ENCODE measurements around the gene CENPF. TPM values are rescaled to one million over a fixed set of nuclear protein-coding genes. Genes with fewer than 3 reads are reported as not detected.
A peak's percentile ranks its signal among the peaks of the same experiment; 100 is the strongest.
"Not testable (repeated sequence)": the region's sequence is repeated elsewhere in the genome, so short reads cannot be mapped to it uniquely, and the experiment has no call there.

Gene CENPF
- total RNA-seq, 2 experiments from 2014 or later: 102 to 107 TPM

- intact Hi-C loops (cut with DNase I, micrococcal nuclease): loop anchor here (5.0 to 10.0 kb wide), 2 partner anchors 322 to 374 kb away; no protein-coding TSS in a partner anchor
- H3K4me1 Mint-ChIP-seq: peaks cover 6% of the 10 kb centered on the region
- no peak overlapping the region for H3K27ac Mint-ChIP-seq
- peaks cover 7% of the 10 kb centered on the region for H3K27me3 Mint-ChIP-seq
- POLR2A ChIA-PET: no interaction called here
- H3K36me3 Mint-ChIP-seq (ENCODE audit: low read depth): no peaks in the 10 kb centered on the region
- DNase-seq: no peak
- no peaks in the 10 kb centered on the region for H3K9me3 Mint-ChIP-seq (ENCODE audit: low read depth)
- H3K4me3 Mint-ChIP-seq: no peak overlapping the region
- CTCF ChIA-PET: interaction anchor here (0.9 to 8.2 kb wide), 6 partner anchors 9 to 326 kb away, joined by 3 to 35 read pairs (median 6); no protein-coding TSS in a partner anchor
- no peak for ATAC-seq
These were observed 16.4 kb upstream of the CENPF start for GRCh38 chr1:214586621-214587020.

GRCh38 chr1:214587165-214587564 is 15.8 kb upstream of the CENPF start:
- intact Hi-C loops (cut with DNase I, micrococcal nuclease): loop anchor here (5.0 to 10.0 kb wide), 2 partner anchors 322 to 375 kb away; no protein-coding TSS in a partner anchor

DNA sequence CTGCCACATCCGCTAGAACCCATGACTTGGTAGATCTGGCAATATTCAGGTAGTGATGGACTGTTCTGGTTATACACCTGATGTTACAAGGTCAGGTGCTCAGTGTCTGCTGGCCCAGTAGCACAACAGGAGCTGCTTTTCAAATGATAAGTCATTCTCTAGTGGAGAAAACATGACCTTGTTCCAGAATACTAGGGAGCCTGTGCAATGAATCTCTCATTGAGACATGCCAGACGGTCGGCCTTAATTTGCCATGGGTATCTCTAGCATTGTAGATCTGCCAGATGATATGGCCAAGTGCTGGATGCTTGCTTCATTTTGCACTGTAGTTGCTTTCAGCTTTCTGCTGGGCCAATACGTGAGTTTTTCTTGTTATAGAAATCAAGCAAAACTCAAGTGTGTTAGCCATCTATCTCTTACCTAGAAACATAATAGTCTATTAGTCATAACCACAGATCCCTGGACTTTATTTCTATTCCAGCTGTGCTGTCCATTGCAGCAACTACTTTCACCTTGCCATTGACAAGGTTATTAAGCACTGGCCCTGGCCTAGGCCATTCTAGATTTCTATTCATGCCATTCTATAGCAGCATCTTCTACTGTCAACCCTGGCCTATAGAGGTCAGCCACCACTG is 13.9 kb upstream of the CENPF start:
- CTCF ChIA-PET: no interaction called here
- Mint-ChIP-seq H3K4me1 (peaks cover 3% of the 10 kb centered on the region), H3K27ac (no peak overlapping the region), H3K9me3 (ENCODE audit: low read depth) (no peaks in the 10 kb centered on the region), H3K36me3 (ENCODE audit: low read depth) (no peaks in the 10 kb centered on the region), H3K4me3 (no peak overlapping the region), H3K27me3 (peaks cover 4% of the 10 kb centered on the region)
- ATAC-seq (no peak), DNase-seq (no peak)
- intact Hi-C loops (cut with DNase I, micrococcal nuclease): loop anchor here (5.0 to 10.0 kb wide), 2 partner anchors 324 to 377 kb away; no protein-coding TSS in a partner anchor
- POLR2A ChIA-PET: no interaction called here

More at GRCh38 chr1:214587165-214587564, 15.8 kb upstream of the CENPF start:
- ChIA-PET POLR2A (no interaction called here), CTCF (interaction anchor here (1.1 to 8.2 kb wide), 5 partner anchors 9 to 326 kb away, joined by 3 to 35 read pairs (median 6); no protein-coding TSS in a partner anchor)
- Mint-ChIP-seq H3K27ac (no peak overlapping the region), H3K4me3 (no peak overlapping the region), H3K9me3 (ENCODE audit: low read depth) (no peaks in the 10 kb centered on the region), H3K27me3 (peaks cover 5% of the 10 kb centered on the region), H3K4me1 (peaks cover 3% of the 10 kb centered on the region), H3K36me3 (ENCODE audit: low read depth) (no peaks in the 10 kb centered on the region)
- DNase-seq (no peak), ATAC-seq (no peak)

DNA sequence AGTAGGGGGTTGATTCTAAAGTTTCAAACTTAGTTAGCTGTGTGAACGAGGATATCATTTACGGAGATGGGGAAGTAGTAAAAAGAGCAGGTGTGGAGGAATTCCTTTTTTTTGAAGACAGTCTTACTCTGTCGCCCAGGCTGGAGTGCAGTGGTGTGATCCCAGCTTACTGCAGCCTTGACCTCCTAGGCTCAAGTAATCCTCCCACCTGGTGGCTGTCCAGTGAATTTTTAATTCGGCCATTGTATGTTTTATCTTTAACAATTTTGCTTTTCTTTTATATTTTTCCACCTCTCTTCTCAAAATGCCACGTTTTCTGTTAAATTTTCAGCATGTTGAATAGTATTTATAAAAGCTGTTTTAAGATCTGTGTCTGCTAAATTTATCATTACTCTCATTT is 12.3 kb upstream of the CENPF start:
- Mint-ChIP-seq H3K4me1 (no peaks in the 10 kb centered on the region), H3K27ac (no peak overlapping the region), H3K9me3 (ENCODE audit: low read depth) (no peaks in the 10 kb centered on the region), H3K27me3 (peaks cover 4% of the 10 kb centered on the region), H3K4me3 (no peak overlapping the region), H3K36me3 (ENCODE audit: low read depth) (no peaks in the 10 kb centered on the region)
- ChIA-PET POLR2A (no interaction called here), CTCF (interaction anchor here (1.1 kb wide), 1 partner anchor 9 kb away, joined by 3 read pairs; no protein-coding TSS in a partner anchor)
- DNase-seq (no peak), ATAC-seq (no peak)
- intact Hi-C loops (cut with DNase I, micrococcal nuclease): no loop called here

DNA sequence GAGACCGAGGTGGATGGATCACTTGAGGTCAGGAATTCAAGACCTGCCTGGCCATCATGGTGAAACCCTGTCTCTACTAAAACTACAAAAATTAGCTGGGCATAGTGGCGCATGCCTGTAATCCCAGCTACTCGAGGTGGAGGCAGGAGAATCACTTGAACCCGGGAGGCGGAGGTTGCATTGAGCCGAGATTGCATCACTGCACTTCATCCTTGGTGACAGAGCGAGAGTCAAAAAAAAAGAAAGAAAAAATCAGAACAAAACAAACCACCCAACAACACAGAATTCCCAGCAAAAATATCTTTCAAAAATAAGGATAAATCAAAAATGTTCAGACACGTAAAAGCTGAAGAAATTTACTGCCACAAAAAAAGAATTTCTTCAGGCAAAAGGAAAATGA is 11.1 kb upstream of the CENPF start:
- H3K27ac Mint-ChIP-seq; H3K4me3 Mint-ChIP-seq; H3K27me3 Mint-ChIP-seq; H3K36me3 Mint-ChIP-seq (ENCODE audit: low read depth); H3K4me1 Mint-ChIP-seq; H3K9me3 Mint-ChIP-seq (ENCODE audit: low read depth); intact Hi-C loops (cut with DNase I, micrococcal nuclease); ATAC-seq; DNase-seq: not testable (repeated sequence)
- POLR2A ChIA-PET: interaction anchor here (0.7 kb wide), 1 partner anchor 41 kb away, joined by 4 read pairs; no protein-coding TSS in a partner anchor
- CTCF ChIA-PET: interaction anchor here (0.7 to 2.6 kb wide), 4 partner anchors 232 to 378 kb away, joined by 3 to 8 read pairs (median 6); no protein-coding TSS in a partner anchor

DNA sequence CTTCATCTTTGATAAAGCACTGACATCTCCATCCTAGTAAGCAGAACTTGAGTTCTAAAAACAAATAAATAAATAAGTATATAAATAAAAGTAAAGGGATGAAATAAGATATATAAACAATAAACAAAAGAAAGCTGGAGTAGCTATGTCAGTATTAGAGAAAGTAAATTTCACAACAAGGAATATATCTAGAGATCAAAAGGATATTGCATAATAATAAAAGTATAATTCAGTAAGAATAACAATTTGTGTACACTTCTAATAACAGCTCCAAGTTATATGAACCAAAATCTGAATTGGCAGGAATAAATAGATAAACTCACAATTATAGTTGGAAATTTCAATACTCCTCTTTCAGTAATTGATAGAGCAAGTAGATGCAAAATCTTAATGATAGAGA is 9.8 kb upstream of the CENPF start:
- CTCF ChIA-PET: interaction anchor here (0.7 to 2.6 kb wide), 3 partner anchors 12 to 355 kb away, joined by 3 to 8 read pairs (median 8); no protein-coding TSS in a partner anchor
- Mint-ChIP-seq H3K27ac (no peak overlapping the region), H3K9me3 (ENCODE audit: low read depth) (no peaks in the 10 kb centered on the region), H3K4me1 (no peaks in the 10 kb centered on the region), H3K36me3 (ENCODE audit: low read depth) (no peaks in the 10 kb centered on the region), H3K4me3 (no peak overlapping the region), H3K27me3 (peaks cover 4% of the 10 kb centered on the region)
- POLR2A ChIA-PET: interaction anchor here (0.6 kb wide), 2 partner anchors 180 to 243 kb away, joined by 3 read pairs; no protein-coding TSS in a partner anchor
- DNase-seq: no peak
- intact Hi-C loops (cut with DNase I, micrococcal nuclease): no loop called here
- ATAC-seq: no peak

- Mint-ChIP-seq H3K4me1 (peaks cover 20% of the 10 kb centered on the region), H3K4me3 (peak overlapping the region; percentile 95), H3K36me3 (ENCODE audit: low read depth) (peaks cover 7% of the 10 kb centered on the region), H3K27ac (peak overlapping the region; percentile 84), H3K27me3 (no peaks in the 10 kb centered on the region), H3K9me3 (ENCODE audit: low read depth) (no peaks in the 10 kb centered on the region)
- DNase-seq (peak; percentile 25), ATAC-seq (no peak)
- intact Hi-C loops (cut with DNase I, micrococcal nuclease): loop anchor here (1.0 to 5.0 kb wide), 7 partner anchors 33 to 962 kb away; partner anchors contain the start of gene SMYD2 (in 2 of the 2)
- CTCF ChIA-PET: interaction anchor here (0.9 to 2.6 kb wide), 4 partner anchors 10 to 342 kb away, joined by 4 to 6 read pairs (median 4); no protein-coding TSS in a partner anchor
- POLR2A ChIA-PET: interaction anchor here (1.2 kb wide), 1 partner anchor 176 kb away, joined by 3 read pairs; no protein-coding TSS in a partner anchor
These were observed 841 bp downstream of the CENPF start for GRCh38 chr1:214603819-214604252.

- CTCF ChIA-PET: interaction anchor here (0.9 to 2.6 kb wide), 5 partner anchors 9 to 343 kb away, joined by 3 to 6 read pairs (median 4); no protein-coding TSS in a partner anchor
- Mint-ChIP-seq H3K36me3 (ENCODE audit: low read depth) (peaks cover 12% of the 10 kb centered on the region), H3K9me3 (ENCODE audit: low read depth) (peaks cover 2% of the 10 kb centered on the region), H3K4me1 (peaks cover 20% of the 10 kb centered on the region), H3K27ac (peak overlapping the region; percentile 84), H3K4me3 (peak overlapping the region; percentile 95), H3K27me3 (no peaks in the 10 kb centered on the region)
- ATAC-seq: no peak
- POLR2A ChIA-PET: interaction anchor here (0.7 to 1.2 kb wide), 2 partner anchors 31 to 177 kb away, joined by 3 read pairs; no protein-coding TSS in a partner anchor
- DNase-seq: no peak
- intact Hi-C loops (cut with DNase I, micrococcal nuclease): loop anchor here (5.0 kb wide), 3 partner anchors 33 to 272 kb away; no protein-coding TSS in a partner anchor
These were observed 1.5 kb downstream of the CENPF start for GRCh38 chr1:214604523-214604922.

GRCh38 chr1:214605484-214605883 is 2.5 kb downstream of the CENPF start:
- CTCF ChIA-PET: interaction anchor here (0.5 to 1.1 kb wide), 2 partner anchors 10 to 273 kb away, joined by 3 read pairs; no protein-coding TSS in a partner anchor
- POLR2A ChIA-PET: interaction anchor here (0.7 to 0.9 kb wide), 3 partner anchors 27 to 943 kb away, joined by 3 to 6 read pairs (median 4); no protein-coding TSS in a partner anchor

DNA sequence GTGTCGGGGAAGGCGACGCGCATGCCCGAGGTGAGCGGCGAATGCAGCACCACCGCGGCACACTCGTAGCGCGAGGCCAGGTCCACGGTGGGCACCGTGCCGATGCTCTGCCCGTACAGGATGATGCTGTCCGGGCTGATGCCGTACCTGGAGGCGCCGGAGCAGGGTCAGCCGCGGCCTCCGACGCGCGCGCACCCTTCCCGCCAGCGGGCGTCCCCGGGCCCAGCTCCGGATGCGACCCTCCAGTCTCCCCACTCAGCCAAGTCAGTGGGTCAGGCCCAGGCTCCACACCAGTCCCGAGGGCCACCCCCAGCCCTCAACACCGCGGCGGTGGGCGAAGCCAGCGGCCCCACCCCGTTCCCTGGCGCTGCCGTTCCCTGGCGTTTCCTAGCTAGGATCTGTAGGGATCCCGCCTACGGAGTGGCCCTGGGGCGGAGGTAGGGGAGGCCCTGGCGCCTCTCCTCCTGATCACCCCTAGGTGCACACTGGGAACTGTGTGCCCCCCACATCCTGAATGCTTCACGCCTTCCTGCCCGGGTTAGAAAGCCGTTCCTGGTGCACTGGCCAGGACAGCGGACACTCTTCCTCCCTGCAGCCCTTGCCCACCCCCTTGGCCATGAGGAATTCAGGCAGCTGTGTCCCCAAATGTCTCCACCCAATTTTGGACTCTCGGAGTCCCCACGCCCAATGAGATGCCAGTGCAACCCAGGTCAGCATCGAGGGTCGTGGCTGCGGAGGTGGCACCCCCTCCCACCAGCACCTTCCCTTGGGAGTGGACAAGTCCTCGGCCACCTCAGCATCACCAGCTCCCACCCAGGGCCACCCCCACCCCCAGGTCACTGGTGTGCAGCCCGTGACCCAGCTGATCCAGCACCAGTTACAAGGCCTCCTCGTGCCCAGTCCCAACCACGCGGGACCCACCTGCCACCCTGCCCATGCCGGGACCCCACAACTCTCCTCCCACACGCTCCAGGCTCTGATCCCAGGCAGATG is 3.2 kb downstream of the CENPF start:
- H3K27me3 Mint-ChIP-seq; CTCF ChIA-PET; DNase-seq; H3K4me3 Mint-ChIP-seq; POLR2A ChIA-PET; intact Hi-C loops (cut with DNase I, micrococcal nuclease); H3K9me3 Mint-ChIP-seq (ENCODE audit: low read depth); H3K27ac Mint-ChIP-seq; ATAC-seq: not testable (repeated sequence)
- H3K36me3 Mint-ChIP-seq (ENCODE audit: low read depth): peaks cover 17% of the 10 kb centered on the region
- peaks cover 20% of the 10 kb centered on the region for H3K4me1 Mint-ChIP-seq

More at GRCh38 chr1:214605484-214605883, 2.5 kb downstream of the CENPF start:
- Mint-ChIP-seq H3K36me3 (ENCODE audit: low read depth) (peaks cover 15% of the 10 kb centered on the region), H3K4me1 (peaks cover 20% of the 10 kb centered on the region)
- H3K27ac Mint-ChIP-seq; H3K9me3 Mint-ChIP-seq (ENCODE audit: low read depth); DNase-seq; H3K27me3 Mint-ChIP-seq; ATAC-seq; intact Hi-C loops (cut with DNase I, micrococcal nuclease); H3K4me3 Mint-ChIP-seq: not testable (repeated sequence)

Measured in activated CD4-positive, alpha-beta T cell treated with anti-CD3 and anti-CD28 coated beads for 36 hours (primary cell).